ENCODE data around the gene SLITRK2. TPM values are rescaled to one million over a fixed set of nuclear protein-coding genes. Genes with fewer than 3 reads are reported as not detected.

The SLITRK2 gene, protein sequence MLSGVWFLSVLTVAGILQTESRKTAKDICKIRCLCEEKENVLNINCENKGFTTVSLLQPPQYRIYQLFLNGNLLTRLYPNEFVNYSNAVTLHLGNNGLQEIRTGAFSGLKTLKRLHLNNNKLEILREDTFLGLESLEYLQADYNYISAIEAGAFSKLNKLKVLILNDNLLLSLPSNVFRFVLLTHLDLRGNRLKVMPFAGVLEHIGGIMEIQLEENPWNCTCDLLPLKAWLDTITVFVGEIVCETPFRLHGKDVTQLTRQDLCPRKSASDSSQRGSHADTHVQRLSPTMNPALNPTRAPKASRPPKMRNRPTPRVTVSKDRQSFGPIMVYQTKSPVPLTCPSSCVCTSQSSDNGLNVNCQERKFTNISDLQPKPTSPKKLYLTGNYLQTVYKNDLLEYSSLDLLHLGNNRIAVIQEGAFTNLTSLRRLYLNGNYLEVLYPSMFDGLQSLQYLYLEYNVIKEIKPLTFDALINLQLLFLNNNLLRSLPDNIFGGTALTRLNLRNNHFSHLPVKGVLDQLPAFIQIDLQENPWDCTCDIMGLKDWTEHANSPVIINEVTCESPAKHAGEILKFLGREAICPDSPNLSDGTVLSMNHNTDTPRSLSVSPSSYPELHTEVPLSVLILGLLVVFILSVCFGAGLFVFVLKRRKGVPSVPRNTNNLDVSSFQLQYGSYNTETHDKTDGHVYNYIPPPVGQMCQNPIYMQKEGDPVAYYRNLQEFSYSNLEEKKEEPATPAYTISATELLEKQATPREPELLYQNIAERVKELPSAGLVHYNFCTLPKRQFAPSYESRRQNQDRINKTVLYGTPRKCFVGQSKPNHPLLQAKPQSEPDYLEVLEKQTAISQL
- not detected for total RNA-seq
- not detected for polyA plus RNA-seq

DNA sequence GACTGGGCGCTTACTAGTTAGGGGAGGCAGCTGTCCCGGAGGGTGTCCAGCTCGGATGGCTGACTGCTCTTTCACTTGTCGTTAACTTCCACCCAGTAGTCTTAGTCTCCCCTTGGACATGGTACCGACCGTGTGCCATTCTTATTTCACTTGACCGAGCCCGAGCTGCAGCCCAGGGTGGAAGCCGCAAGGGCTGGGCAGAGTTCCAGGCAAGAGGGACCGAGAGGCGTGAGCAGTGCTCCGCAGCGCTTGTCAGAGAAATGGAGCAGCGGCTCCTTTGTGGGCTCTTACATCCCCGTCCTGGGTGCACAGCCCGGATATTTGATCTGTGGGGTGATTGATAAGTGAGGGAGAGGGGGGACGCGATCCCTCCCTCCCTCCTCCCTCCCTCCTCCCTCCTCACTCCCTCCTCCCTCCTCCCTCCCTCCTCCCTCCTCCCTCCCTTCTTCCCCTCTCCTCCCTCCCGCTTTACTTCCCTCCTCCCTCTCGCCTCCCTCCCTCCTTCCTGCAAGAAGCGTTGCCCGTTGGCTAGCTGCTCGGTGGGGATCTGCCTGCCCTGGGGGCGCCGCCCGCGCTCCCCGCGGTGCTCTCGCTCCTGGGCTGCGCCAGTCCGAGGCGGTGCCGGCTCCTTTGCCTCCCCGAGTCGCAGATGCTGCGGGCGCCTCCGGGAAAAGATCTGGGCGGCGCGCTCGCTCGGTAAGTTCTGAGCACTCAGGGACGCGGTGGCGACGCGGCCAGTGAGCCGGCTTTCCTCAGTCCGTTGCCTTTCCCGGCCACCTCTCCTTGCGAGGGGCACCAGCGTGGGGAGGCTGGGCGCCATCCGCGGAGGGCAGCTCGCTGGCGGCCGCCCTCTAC lies at the start of gene SLITRK2:
SLITRK2 (plus strand) TSS at position 499 of the 855 bp plus-strand sequence. CDS start 4,597 bp downstream, outside the sequence.
- peaks cover 7 to 16% of the 10 kb centered on the region in 2 donors for H3K27me3 Mint-ChIP-seq
- CTCF ChIA-PET (ENCODE audit: partially characterized antibody) = no interaction called here
- no peak for DNase-seq

DNA sequence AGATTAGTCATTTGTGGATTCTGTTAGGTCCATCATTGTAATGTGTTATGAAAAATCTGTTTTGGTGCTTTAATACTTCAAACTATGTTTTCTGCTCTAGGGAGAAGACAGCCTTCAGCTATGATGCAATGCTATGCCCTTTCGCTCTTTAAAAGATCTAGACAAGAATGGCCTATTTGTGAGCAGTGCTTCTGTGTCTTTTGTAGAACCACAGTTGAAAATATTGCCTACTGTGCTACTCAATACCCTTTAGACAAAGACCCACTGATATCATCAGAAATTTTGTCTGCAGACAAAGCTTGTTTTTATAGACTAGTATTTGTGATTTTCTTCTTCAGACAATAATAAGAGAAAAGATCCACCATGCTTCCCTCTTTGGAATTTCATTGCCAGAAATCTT lies 44.6 kb upstream of the SLITRK2 start:
- H3K9me3 Mint-ChIP-seq = peaks cover 0 to 7% (median 3%) of the 10 kb centered on the region in 8 donors
- CTCF ChIA-PET (ENCODE audit: partially characterized antibody) = no interaction called here

More for the DNA sequence above, at the start of gene SLITRK2:
- Mint-ChIP-seq H3K9me3 (peaks cover 0 to 9% (median 2%) of the 10 kb centered on the region in 8 donors), H3K4me1 (peaks cover 0 to 2% (median 0%) of the 10 kb centered on the region in 4 donors), H3K36me3 (no peaks in the 10 kb centered on the region), H3K27ac (peak within 1 kb of the TSS in 1 of 7 donors; percentile 70), H3K4me3 (no peak within 1 kb of the TSS)
- intact Hi-C loops (cut with micrococcal nuclease) = no loop called here
- Histone ChIP-seq H3K9me3 (ENCODE audit: control insufficient read depth in 1 of 2, low read length in 2 of 2) (no peaks in the 10 kb centered on the region), H3K4me3 (ENCODE audit: low read length in 2 of 2) (no peak within 1 kb of the TSS), H3K4me1 (ENCODE audit: insufficient read depth, low read length) (no peaks in the 10 kb centered on the region), H3K27ac (ENCODE audit: low read depth, low read length) (no peak within 1 kb of the TSS), H3K27me3 (ENCODE audit: insufficient read depth, low read length) (no peaks in the 10 kb centered on the region), H3K36me3 (ENCODE audit: insufficient read depth, low read length) (no peaks in the 10 kb centered on the region)
- POLR2A ChIA-PET (ENCODE audit: partially characterized antibody) = no interaction called here

DNA sequence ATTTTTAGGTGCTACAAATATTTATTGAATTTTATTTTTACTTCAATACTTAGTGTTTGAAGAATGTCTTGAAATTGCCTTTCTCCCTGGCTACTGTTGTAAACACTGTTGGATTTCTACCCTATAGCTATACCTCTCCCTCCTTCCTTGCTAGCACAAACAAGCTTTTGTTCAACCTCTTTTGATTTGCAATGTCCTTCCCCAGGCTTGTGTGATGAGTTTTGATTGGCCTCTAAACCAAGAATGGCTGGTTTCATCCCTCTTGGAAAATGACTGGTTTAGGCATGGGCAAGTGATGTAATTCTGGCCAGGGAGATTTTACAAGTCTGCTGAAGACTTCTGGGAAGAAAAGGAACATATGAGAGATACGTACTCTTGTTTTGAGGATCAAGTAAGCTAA lies 25.3 kb upstream of the SLITRK2 start:
- no peaks in the 10 kb centered on the region for H3K27me3 Mint-ChIP-seq
- no peak overlapping the region for H3K4me3 Mint-ChIP-seq
- ChIA-PET CTCF (ENCODE audit: partially characterized antibody) (no interaction called here), POLR2A (ENCODE audit: partially characterized antibody) (no interaction called here)
- H3K36me3 Mint-ChIP-seq = no peaks in the 10 kb centered on the region
- no peaks in the 10 kb centered on the region for H3K4me1 Mint-ChIP-seq
- Histone ChIP-seq H3K4me3 (ENCODE audit: low read length in 2 of 2) (no peak overlapping the region), H3K4me1 (ENCODE audit: insufficient read depth, low read length) (no peaks in the 10 kb centered on the region), H3K27me3 (ENCODE audit: insufficient read depth, low read length) (no peaks in the 10 kb centered on the region), H3K36me3 (ENCODE audit: insufficient read depth, low read length) (no peaks in the 10 kb centered on the region), H3K27ac (ENCODE audit: low read depth, low read length) (no peak overlapping the region), H3K9me3 (ENCODE audit: control insufficient read depth in 1 of 2, low read length in 2 of 2) (no peaks in the 10 kb centered on the region)
- no peak overlapping the region for H3K27ac Mint-ChIP-seq
- H3K9me3 Mint-ChIP-seq = peaks cover 0 to 5% (median 1%) of the 10 kb centered on the region in 8 donors
- intact Hi-C loops (cut with micrococcal nuclease) = no loop called here
- DNase-seq = no peak

More for the DNA sequence above, 44.6 kb upstream of the SLITRK2 start:
- DNase-seq = no peak
- no peak overlapping the region for H3K4me3 Mint-ChIP-seq
- H3K36me3 ChIP-seq (ENCODE audit: insufficient read depth, low read length) = no peaks in the 10 kb centered on the region
- H3K4me1 ChIP-seq (ENCODE audit: insufficient read depth, low read length) = no peaks in the 10 kb centered on the region
- H3K27ac ChIP-seq (ENCODE audit: low read depth, low read length) = no peak overlapping the region
- no peaks in the 10 kb centered on the region for H3K27me3 ChIP-seq (ENCODE audit: insufficient read depth, low read length)
- POLR2A ChIA-PET (ENCODE audit: partially characterized antibody) = no interaction called here
- intact Hi-C loops (cut with micrococcal nuclease) = no loop called here
- no peak overlapping the region for H3K27ac Mint-ChIP-seq
- H3K4me1 Mint-ChIP-seq = no peaks in the 10 kb centered on the region
- no peaks in the 10 kb centered on the region for H3K27me3 Mint-ChIP-seq
- H3K4me3 ChIP-seq (ENCODE audit: low read length in 2 of 2) = no peak overlapping the region
- H3K9me3 ChIP-seq (ENCODE audit: control insufficient read depth in 1 of 2, low read length in 2 of 2) = no peaks in the 10 kb centered on the region
- no peaks in the 10 kb centered on the region for H3K36me3 Mint-ChIP-seq

DNA sequence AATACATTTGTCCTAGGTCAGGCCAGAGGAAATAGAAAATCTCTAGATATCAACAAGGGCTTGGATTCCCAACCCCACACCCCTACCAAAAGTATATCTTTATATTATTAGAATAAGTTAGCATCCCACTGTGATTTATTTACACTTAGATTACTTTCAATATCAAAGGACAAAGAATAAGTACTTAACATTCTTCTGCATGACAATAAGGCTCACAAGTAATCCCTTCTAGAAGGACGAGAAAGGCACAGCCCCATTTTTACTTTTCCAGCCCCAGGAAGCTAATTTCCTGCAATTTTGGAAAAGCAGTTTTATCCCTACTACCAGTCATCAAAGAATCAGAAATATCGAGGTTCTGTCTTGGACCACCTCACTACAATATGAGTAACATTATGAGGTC lies 14.1 kb upstream of the SLITRK2 start:
- H3K4me1 ChIP-seq (ENCODE audit: insufficient read depth, low read length) = no peaks in the 10 kb centered on the region
- Mint-ChIP-seq H3K27ac (no peak overlapping the region), H3K4me1 (no peaks in the 10 kb centered on the region), H3K36me3 (no peaks in the 10 kb centered on the region), H3K27me3 (no peaks in the 10 kb centered on the region), H3K4me3 (no peak overlapping the region), H3K9me3 (peaks cover 0 to 8% (median 3%) of the 10 kb centered on the region in 8 donors)
- no peak overlapping the region for H3K27ac ChIP-seq (ENCODE audit: low read depth, low read length)
- ChIA-PET CTCF (ENCODE audit: partially characterized antibody) (no interaction called here), POLR2A (ENCODE audit: partially characterized antibody) (no interaction called here)
- intact Hi-C loops (cut with micrococcal nuclease) = no loop called here
- H3K9me3 ChIP-seq (ENCODE audit: control insufficient read depth in 1 of 2, low read length in 2 of 2) = no peaks in the 10 kb centered on the region
- DNase-seq = no peak
- no peaks in the 10 kb centered on the region for H3K27me3 ChIP-seq (ENCODE audit: insufficient read depth, low read length)
- H3K4me3 ChIP-seq (ENCODE audit: low read length in 2 of 2) = no peak overlapping the region
- no peaks in the 10 kb centered on the region for H3K36me3 ChIP-seq (ENCODE audit: insufficient read depth, low read length)

DNA sequence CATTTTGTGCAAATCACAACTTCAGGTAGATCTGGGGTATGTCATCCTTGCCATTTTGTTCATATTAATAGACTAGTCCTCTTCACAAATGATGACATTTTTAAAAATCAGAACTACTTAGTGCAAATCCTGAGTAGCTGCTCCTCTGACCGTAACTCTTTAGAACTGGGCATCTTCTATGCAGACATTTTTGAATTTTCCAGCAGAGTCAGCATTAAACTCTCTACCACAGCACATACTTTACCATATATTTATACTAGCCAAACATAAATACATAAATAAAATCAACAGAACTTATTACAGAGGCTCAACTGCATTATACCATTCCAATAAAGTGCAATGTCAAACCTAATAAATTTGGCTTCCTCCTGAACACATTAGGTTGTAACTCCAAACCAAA lies 4.5 kb upstream of the SLITRK2 start:
- Histone ChIP-seq H3K36me3 (ENCODE audit: insufficient read depth, low read length) (no peaks in the 10 kb centered on the region), H3K9me3 (ENCODE audit: control insufficient read depth in 1 of 2, low read length in 2 of 2) (no peaks in the 10 kb centered on the region), H3K27me3 (ENCODE audit: insufficient read depth, low read length) (no peaks in the 10 kb centered on the region), H3K27ac (ENCODE audit: low read depth, low read length) (no peak overlapping the region), H3K4me3 (ENCODE audit: low read length in 2 of 2) (no peak overlapping the region), H3K4me1 (ENCODE audit: insufficient read depth, low read length) (no peaks in the 10 kb centered on the region)
- Mint-ChIP-seq H3K36me3 (no peaks in the 10 kb centered on the region), H3K27ac (no peak overlapping the region), H3K27me3 (peaks cover 5 to 7% of the 10 kb centered on the region in 2 donors), H3K4me1 (no peaks in the 10 kb centered on the region), H3K9me3 (peaks cover 0 to 4% (median 0%) of the 10 kb centered on the region in 8 donors), H3K4me3 (no peak overlapping the region)
- intact Hi-C loops (cut with micrococcal nuclease) = no loop called here
- CTCF ChIA-PET (ENCODE audit: partially characterized antibody) = no interaction called here
- no peak for DNase-seq
- POLR2A ChIA-PET (ENCODE audit: partially characterized antibody) = no interaction called here

DNA sequence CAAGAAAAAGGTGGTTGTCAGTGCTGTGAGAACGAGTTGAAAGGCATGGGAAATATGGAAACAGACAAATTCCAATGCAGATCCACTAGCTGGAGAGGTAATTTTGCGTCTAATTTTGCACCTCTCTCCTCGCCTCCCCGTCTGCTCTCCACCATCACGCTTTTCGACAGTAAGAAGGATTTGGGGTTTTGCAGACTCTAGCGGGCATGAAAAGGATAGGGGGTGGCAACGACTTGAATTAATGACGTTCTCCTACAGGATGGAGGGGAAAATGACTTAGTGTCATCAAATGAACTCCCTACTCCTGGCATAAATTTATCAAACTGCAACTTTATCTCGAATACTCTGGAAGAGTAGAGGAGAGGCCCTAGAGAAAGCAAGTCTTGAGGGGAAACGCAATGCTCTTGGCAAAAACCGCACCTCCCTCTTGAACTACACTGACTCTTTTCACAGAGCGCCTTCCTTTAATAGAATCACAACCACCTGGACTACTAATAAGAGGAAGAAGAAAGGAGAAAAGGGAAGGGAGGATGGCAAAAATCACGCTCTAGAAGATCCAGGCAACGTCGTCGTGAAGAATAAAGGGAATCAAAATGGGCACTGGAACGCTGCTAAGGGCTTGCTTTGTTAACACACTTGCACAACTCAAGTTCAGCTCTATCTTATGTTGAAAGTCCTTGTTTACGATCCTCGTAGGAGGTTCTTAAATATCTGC lies 871 bp upstream of the SLITRK2 start:
- H3K9me3 ChIP-seq (ENCODE audit: control insufficient read depth in 1 of 2, low read length in 2 of 2) = no peaks in the 10 kb centered on the region
- H3K27me3 ChIP-seq (ENCODE audit: insufficient read depth, low read length) = no peaks in the 10 kb centered on the region
- Mint-ChIP-seq H3K36me3 (no peaks in the 10 kb centered on the region), H3K27ac (peak overlapping the region in 1 of 7 donors; percentile 70), H3K4me3 (no peak overlapping the region), H3K27me3 (peaks cover 7 to 14% of the 10 kb centered on the region in 2 donors), H3K9me3 (peaks cover 0 to 9% (median 2%) of the 10 kb centered on the region in 8 donors), H3K4me1 (peaks cover 0 to 2% (median 0%) of the 10 kb centered on the region in 4 donors)
- H3K36me3 ChIP-seq (ENCODE audit: insufficient read depth, low read length) = no peaks in the 10 kb centered on the region
- no peak overlapping the region for H3K4me3 ChIP-seq (ENCODE audit: low read length in 2 of 2)
- intact Hi-C loops (cut with micrococcal nuclease) = no loop called here
- CTCF ChIA-PET (ENCODE audit: partially characterized antibody) = no interaction called here
- no peak for DNase-seq
- no peaks in the 10 kb centered on the region for H3K4me1 ChIP-seq (ENCODE audit: insufficient read depth, low read length)
- POLR2A ChIA-PET (ENCODE audit: partially characterized antibody) = no interaction called here
- no peak overlapping the region for H3K27ac ChIP-seq (ENCODE audit: low read depth, low read length)
